ENCODE results near the gene TNFSF11.

DNA sequence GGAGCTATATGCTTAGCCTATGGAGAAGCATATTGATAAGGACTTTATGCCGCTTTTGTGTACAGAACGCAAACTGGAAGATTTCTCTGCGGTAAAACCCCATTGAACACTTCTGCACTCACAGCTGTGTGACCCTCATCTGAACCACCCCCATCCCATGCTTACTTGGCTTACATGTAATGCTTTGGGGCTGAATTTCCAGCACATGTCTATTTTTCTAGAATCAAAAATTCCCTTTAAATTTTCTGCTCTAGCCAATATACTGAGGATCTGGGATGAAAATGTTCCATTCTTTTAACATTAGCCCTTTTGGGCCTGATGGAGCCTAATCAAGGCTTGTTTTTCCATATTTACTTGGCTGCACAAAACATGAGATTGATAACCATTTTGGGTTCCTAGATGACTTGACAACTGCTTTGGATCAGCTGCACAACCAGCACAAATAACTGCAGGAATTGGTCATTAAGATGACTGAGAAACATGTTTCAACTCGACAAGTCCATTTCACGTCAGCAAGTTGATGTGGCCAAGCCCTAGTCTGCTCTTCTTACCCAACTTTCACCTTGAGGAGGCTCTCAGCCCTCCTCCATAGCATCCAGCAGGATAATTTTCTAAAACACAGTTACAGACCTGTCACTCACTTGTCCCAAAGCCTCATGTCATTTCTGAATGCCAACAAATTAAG lies 52.4 kb downstream of the TNFSF11 start:
- TF ChIP-seq, protein P1, sequence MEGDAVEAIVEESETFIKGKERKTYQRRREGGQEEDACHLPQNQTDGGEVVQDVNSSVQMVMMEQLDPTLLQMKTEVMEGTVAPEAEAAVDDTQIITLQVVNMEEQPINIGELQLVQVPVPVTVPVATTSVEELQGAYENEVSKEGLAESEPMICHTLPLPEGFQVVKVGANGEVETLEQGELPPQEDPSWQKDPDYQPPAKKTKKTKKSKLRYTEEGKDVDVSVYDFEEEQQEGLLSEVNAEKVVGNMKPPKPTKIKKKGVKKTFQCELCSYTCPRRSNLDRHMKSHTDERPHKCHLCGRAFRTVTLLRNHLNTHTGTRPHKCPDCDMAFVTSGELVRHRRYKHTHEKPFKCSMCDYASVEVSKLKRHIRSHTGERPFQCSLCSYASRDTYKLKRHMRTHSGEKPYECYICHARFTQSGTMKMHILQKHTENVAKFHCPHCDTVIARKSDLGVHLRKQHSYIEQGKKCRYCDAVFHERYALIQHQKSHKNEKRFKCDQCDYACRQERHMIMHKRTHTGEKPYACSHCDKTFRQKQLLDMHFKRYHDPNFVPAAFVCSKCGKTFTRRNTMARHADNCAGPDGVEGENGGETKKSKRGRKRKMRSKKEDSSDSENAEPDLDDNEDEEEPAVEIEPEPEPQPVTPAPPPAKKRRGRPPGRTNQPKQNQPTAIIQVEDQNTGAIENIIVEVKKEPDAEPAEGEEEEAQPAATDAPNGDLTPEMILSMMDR (IDR thresholded peaks at IDR 0.05; ENCODE audit: low read length), result no peak
- no peak for TF ChIP-seq EZH2 (IDR thresholded peaks at IDR 0.05; ENCODE audit: borderline replicate concordance, low read length)

Measured in OCI-LY1 (cell line).